ENCODE results near the gene HP. TPM values are rescaled to one million over a fixed set of nuclear protein-coding genes. Genes with fewer than 3 reads are reported as not detected.

HP gene
- total and polyA plus RNA-seq, 2 of the 13 experiments (the other 11 are each of a cell fraction or from before 2014, with no cell fraction given) = 387 to 524 TPM

GRCh38 chr16:72072514-72073342 lies 18.4 kb downstream of the HP start (continued):
- TF ChIP-seq STAT6 (CRISPR knock-in tag; IDR thresholded peaks at IDR 0.05; ENCODE audit: borderline replicate concordance) (no peak), ZNF746 (CRISPR knock-in tag; IDR thresholded peaks at IDR 0.05) (peak; percentile 60; the same call in 1 of the 2 replicates), IKZF4 (CRISPR knock-in tag; IDR thresholded peaks at IDR 0.05; ENCODE audit: borderline replicate concordance, low read depth, not compliant biosample characterization) (no peak), ZNF282 (IDR thresholded peaks at IDR 0.05; ENCODE audit: partially characterized antibody) (no peak), ZNF607 (CRISPR knock-in tag; IDR thresholded peaks at IDR 0.05; ENCODE audit: borderline replicate concordance) (no peak), RAD21 (CRISPR knock-in tag; IDR thresholded peaks at IDR 0.05) (no peak; the same call in 1 of the 2 replicates), PCBP1 (IDR thresholded peaks at IDR 0.05; ENCODE audit: borderline replicate concordance, low read depth, low read length) (no peak), FOXA3 (CRISPR knock-in tag; IDR thresholded peaks at IDR 0.05) (peak; percentile 85), ZNF10 (CRISPR knock-in tag; IDR thresholded peaks at IDR 0.05; ENCODE audit: borderline replicate concordance, low read depth) (no peak), SOX6 (IDR thresholded peaks at IDR 0.05) (no peak), SOX6 (CRISPR knock-in tag; IDR thresholded peaks at IDR 0.05) (peak; percentile 89), ATF3 (CRISPR knock-in tag; IDR thresholded peaks at IDR 0.05) (no peak), MNT (IDR thresholded peaks at IDR 0.05) (no peak), ZNF230 (CRISPR knock-in tag; IDR thresholded peaks at IDR 0.05) (no peak), HES4 (CRISPR knock-in tag; IDR thresholded peaks at IDR 0.05; ENCODE audit: borderline replicate concordance) (no peak), ZMYM3 (CRISPR knock-in tag; IDR thresholded peaks at IDR 0.05) (peak; percentile 50; the same call in 1 of the 2 replicates), PRMT3 (CRISPR knock-in tag; IDR thresholded peaks at IDR 0.05; ENCODE audit: borderline replicate concordance, low read depth) (no peak), BHLHE40 (IDR thresholded peaks at IDR 0.05; ENCODE audit: low read length) (no peak), TARDBP (CRISPR knock-in tag; IDR thresholded peaks at IDR 0.05) (peak; percentile 85; the same call in 1 of the 2 replicates), ZNF501 (CRISPR knock-in tag; IDR thresholded peaks at IDR 0.05) (no peak), KAT7 (CRISPR knock-in tag; IDR thresholded peaks at IDR 0.05; ENCODE audit: borderline replicate concordance) (no peak), KLF12 (CRISPR knock-in tag; IDR thresholded peaks at IDR 0.05; ENCODE audit: borderline replicate concordance) (no peak)
- TF ChIP-seq, protein P1, sequence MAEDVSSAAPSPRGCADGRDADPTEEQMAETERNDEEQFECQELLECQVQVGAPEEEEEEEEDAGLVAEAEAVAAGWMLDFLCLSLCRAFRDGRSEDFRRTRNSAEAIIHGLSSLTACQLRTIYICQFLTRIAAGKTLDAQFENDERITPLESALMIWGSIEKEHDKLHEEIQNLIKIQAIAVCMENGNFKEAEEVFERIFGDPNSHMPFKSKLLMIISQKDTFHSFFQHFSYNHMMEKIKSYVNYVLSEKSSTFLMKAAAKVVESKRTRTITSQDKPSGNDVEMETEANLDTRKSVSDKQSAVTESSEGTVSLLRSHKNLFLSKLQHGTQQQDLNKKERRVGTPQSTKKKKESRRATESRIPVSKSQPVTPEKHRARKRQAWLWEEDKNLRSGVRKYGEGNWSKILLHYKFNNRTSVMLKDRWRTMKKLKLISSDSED (CRISPR knock-in tag; IDR thresholded peaks at IDR 0.05) = no peak
- TF ChIP-seq, protein P2, sequence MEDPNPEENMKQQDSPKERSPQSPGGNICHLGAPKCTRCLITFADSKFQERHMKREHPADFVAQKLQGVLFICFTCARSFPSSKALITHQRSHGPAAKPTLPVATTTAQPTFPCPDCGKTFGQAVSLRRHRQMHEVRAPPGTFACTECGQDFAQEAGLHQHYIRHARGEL (CRISPR knock-in tag; IDR thresholded peaks at IDR 0.05) = no peak

Measured in HepG2 (cell line).